ENCODE measurements around the gene EXOC3L1.

The EXOC3L1 gene

GRCh38 chr16:67181346-67181745, 8.6 kb downstream of the EXOC3L1 start:
- DNase-seq, result no peak

- no peak for DNase-seq
Observed at GRCh38 chr16:67180166-67180565, 9.8 kb downstream of the EXOC3L1 start.

- DNase-seq, result no peak
Observed at GRCh38 chr16:67179421-67180080, 10.4 kb downstream of the EXOC3L1 start.

DNA sequence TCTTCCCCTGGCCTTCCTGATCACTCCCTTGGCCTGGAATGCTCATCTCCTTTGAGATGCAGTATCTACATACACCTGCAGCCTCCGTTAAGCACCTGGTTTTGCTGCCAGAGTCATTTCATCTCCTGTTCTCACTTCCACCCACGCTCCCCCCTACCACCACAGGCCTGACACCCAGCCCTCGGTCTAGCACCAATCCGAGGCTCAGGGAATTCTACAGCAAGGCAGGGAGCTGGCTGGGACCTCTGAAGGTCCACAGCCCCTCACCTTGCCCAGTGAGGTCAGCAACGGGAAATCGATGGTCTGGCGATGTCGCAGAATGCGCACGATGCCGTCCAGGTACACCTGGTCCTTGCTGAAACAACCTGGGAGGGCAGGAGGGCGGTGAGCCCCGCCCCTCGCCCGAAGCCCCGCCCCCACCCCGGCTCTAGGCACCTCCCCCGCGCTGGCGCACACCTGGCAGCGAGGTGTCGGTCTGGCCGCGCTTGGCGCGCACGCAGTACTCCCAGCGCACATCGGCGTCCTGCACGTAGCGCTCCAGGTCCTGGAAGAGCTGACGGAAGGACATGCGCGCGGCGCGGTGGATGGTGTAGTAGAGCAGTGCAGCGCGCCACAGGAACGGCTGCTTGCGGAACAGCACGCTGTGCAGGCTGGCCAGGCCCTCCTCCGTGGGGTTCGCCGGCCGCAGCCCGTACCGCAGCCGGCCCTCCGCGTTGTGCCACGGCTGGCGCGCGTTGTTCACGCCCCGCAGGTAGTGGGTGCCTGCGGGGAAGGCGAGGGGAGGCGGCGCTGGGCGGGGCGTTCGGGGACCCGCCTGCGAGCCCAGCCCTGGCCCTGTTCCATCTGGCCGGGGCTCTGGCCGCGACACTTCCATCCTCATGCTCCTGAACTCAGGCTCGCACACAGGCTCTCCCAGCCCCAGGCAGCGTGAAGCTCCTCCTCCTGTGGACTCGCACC, 11.9 kb downstream of the EXOC3L1 start:
- DNase-seq, result peak; percentile 72

GRCh38 chr16:67176662-67177061, 13.3 kb downstream of the EXOC3L1 start:
- no peak for DNase-seq

DNA sequence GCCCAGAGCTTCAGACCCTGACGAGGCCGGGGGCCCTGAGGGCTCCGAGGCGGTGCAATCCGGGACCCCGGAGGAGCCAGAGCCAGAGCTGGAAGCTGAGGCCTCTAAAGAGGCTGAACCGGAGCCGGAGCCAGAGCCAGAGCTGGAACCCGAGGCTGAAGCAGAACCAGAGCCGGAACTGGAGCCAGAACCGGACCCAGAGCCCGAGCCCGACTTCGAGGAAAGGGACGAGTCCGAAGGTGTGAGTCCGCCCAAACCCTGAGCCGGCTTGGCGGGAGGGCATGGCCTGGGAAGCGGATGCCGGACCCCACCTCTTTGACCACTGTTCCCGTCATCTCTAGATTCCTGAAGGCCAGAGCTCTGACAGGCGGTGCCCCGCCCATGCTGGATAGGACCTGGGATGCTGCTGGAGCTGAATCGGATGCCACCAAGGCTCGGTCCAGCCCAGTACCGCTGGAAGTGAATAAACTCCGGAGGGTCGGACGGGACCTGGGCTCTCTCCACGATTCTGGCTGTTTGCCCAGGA, 15.2 kb downstream of the EXOC3L1 start:
- no peak for DNase-seq

- DNase-seq, result peak; percentile 42
Observed at GRCh38 chr16:67173808-67174705, 15.9 kb downstream of the EXOC3L1 start.

GRCh38 chr16:67173323-67173722, 16.6 kb downstream of the EXOC3L1 start:
- DNase-seq, result no peak

DNA sequence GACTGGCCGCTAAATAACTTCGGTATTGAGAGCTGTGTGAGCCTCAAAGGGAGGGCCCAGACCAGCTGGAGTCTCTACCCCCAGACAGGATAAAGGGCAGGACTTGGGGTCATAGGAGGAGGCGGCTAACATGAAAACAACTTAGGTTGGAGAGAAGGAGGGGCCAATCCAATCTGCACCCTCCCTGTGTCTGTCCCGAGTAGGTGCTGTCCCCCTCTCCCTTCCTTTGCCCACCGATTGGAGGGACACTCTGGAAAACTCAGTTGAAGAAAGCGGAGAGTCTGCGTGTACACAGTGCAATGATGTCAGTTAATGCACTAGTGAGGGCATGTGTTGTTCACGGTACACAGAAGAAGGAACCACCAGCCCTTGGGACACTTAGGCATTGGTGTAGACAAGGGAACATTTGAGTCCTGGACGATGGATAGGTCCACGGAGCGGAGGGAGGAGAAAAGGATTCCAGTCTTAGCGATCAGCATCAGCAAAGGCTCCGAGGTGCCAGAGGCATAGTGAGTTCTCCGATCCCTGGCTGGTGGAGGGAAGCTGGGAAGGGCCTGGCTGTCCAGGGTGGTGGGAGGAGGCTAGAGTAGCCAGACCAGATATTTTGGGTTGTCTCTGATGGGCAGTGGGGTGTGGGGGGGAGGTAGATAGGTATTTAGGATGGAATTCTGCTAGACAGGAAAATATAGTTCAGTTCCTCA, 18.8 kb downstream of the EXOC3L1 start:
- no peak for DNase-seq

DNA sequence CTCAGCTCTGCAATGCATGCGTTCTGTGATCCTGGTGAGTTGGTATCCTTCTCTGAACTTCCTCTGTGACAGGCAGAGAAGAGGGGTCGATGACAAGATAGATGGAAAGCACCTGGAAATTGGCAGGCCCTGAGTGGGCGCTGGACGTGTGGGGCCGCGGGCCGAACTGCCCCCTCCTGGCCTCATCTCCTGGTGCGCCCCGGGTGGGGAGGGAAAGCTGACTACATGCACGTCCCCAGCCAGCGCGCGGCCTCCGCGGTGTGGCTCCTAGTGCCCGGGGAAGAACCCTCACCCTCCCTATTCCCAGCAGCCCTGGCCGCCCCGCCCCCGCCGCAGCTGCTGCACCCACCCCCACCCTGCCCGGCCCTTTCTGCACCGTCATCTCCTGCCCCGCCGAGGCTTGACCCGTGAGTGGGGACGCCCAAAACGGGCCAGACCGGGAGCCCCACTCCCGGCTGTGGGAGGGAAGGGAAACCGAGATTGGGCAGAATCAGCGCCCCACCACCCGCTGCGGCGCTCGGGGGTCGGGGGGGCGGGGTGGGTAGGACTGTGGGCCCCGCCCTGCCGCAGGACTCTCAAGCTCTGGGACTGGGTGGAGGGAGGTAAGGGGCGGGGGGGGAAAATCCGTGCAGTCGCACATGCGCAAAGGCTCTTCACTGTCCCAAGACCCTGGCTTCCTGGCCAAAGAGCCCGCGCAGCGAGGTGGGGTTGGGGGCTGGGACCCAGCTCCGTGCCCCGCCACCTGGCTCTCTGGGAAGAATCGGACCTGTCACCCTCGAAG, 19.6 kb downstream of the EXOC3L1 start, which contains the start of gene NOL3:
Gene NOL3, plus strand, starts transcription at position 371 of the 781 bp plus-strand sequence.
- DNase-seq, result peak; percentile 56

- no peak for DNase-seq
Observed at GRCh38 chr16:67169642-67170167, 20.2 kb downstream of the EXOC3L1 start.

GRCh38 chr16:67169011-67169451, 20.9 kb downstream of the EXOC3L1 start:
- no peak for DNase-seq

DNA sequence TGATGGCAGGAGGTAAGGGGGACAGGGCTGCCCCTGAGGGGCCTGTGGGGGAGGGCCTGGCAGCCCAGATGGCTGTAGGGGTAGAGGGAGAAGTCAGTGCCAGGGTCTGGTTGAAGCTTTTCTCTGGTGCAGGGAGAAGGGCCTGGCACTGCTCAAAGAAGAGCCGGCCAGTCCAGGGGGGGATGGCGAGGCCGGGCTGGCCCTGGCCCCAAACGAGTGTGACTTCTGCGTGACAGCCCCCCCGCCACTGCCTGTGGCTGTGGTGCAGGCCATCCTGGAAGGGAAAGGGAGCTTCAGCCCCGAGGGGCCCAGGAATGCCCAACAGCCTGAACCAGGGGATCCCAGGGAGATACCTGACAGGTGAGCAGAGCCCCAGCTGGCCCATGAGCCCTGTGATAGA, 22.3 kb downstream of the EXOC3L1 start:
- no peak for DNase-seq

DNA sequence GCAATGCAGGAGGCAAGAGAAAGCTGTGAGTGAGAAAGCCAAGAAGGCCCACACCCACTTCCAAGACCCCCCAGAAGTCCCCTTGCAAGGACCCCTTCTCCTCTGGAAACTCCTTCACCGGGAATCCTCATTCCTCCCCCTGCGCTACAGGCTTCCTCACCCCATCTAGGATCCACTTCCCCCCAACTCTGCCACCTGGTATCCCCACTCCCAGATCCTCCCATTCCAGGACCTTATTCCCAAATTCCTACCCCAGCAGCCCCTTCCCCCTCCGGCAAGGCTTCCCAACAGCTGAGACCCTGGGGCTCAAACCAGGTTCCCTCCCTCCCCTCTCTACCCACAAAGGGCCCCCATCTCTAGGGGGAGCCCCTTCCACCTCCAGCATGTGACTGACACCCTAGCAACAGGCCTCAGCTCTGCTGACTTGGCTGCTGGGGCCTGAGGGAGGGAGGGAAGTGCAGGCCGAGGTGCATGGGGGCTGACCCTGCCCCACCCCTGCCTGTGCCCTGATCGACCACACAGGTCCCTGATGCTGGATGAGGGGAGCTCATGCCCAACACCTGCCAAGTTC, 23.3 kb downstream of the EXOC3L1 start:
- no peak for DNase-seq

DNA sequence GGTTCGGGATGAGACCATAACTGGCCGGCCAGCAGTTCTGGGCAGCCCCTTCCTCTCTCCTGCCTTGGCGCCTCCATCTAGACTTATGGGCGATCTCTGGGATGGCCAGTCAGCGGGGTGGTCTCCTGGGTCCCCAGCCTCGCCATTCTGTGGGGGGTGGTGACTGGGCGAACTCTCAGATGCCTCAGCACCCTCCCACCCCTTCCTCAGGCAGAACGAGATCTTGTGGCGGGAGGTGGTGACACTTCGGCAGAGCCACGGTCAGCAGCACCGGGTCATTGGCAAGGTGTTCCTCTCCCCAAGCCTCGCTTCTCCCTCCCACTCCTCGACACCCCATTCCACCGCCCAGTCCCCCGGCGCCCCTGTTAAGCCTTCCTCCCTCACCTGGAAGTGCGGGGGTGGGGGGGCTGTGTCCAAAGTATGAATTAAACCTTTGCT, 23.8 kb downstream of the EXOC3L1 start:
- DNase-seq, result no peak

DNA sequence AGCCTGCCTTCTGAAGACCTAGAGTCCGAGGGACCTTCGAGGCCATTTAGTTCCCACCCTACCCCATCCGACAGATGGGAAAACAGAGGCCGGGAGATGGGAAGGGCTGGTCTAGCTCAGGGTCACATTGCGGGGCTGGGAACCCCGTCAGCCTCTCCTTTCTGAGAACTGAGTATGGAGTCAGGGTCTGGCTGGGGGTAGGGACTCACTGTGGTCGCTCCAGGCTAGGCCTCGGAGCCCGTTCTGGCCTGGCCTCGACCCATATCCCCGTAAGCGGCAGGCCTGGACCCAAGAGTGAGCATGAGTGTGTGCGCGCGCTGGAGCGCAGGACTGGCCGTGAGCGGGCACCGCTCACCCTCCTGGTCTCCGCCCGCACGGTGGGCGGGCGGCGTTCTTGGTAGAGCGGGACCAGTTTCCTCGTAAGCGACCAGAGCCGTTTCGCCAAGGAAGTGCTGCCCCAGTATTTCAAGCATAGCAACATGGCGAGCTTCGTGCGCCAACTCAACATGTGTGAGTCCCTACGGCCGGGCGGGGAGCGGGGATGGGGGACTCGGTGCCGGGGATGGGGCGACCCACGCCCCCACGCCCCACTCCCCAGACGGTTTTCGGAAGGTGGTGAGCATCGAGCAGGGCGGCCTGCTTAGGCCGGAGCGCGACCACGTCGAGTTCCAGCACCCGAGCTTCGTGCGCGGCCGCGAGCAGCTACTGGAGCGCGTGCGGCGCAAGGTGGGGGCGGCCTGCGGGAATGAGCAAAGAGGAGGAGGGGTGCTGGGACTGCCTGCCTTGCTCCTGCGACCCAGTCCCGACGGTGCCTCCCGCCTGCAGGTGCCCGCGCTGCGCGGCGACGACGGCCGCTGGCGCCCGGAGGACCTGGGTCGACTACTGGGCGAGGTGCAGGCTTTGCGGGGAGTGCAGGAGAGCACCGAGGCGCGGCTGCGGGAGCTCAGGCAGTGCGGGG, 24.5 kb downstream of the EXOC3L1 start:
- DNase-seq, result no peak

DNA sequence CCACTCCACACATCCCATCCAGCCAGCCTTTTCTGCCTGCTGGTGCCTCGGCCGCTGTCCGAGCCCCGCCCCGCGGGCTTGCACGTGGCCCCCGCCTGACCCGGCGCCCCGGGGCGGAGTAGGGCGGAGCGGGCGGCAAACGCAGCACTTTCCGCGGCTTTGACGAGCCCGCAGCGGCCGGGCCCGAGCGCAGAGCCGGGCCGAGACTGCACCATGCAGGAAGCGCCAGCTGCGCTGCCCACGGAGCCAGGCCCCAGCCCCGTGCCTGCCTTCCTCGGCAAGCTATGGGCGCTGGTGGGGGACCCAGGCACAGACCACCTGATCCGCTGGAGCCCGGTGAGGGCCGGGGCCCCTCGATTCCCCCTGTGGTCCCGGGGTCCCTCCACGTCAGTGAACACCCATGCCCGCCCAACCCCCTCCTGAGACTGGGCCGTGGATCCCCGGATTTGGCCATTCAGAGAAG, 25.3 kb downstream of the EXOC3L1 start, which contains the start of gene HSF4:
Gene HSF4, plus strand, starts transcription at position 147 of the 463 bp plus-strand sequence. Its CDS starts 67 bp downstream, at position 214.
- DNase-seq, result no peak

GRCh38 chr16:67163999-67164558, 25.9 kb downstream of the EXOC3L1 start:
- DNase-seq, result no peak
